HG03457 (cell line): ENCODE results near the gene ANXA7.
"Not testable (repeated sequence)": the region's sequence is repeated elsewhere in the genome, so short reads cannot be mapped to it uniquely, and the experiment has no call there.

Source experiments
- ATAC-seq: cut with Tn5 transposase; IDR thresholded peaks from one replicate; pipeline ENCODE4 v1.9.1; 2021; ENCODE audit warnings: moderate number of reproducible peaks; ENCODE audit not compliant: unreplicated experiment

Gene ANXA7

GRCh38 chr10:73408978-73409521 is 4.8 kb downstream of the ANXA7 start:
- no peak for ATAC-seq

GRCh38 chr10:73408061-73408460 is 5.8 kb downstream of the ANXA7 start:
- no peak for ATAC-seq

DNA sequence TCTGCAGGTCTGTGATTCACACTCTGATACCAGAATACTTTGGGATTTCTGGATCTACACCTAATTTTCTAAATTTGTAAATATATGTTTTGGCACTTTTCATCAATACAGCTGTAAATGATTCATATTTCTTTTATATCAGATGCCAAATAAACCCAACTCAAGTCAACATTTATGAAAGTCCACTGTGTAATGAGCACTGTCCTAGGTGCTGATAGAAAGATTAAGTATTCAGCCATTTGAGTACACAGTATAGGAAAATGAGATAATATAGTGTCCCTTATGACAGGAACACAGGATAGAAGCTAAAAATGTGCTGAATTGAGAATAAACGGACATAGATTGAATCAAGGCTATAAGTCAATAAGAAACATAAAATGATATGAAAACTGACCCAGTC is 6.4 kb downstream of the ANXA7 start:
- ATAC-seq = no peak

DNA sequence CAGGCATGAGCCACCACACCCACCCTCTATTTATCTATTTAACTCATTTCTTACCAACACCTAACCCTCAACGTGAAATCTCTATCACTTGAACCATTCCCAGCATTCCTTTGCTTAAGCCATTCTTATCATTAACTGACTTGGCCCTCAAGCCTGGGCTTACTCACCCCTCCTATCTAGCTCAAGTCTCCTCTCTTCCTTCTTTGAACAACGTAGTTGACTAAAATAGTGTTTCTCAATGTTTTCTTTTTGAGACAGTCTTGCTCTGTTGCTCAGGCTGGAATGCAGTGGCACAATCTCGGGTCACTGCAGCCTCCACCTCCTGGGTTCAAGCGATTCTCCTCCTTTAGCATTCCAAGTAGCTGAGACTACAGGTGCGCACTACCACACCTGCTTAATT is 7.0 kb downstream of the ANXA7 start:
- ATAC-seq = no peak

DNA sequence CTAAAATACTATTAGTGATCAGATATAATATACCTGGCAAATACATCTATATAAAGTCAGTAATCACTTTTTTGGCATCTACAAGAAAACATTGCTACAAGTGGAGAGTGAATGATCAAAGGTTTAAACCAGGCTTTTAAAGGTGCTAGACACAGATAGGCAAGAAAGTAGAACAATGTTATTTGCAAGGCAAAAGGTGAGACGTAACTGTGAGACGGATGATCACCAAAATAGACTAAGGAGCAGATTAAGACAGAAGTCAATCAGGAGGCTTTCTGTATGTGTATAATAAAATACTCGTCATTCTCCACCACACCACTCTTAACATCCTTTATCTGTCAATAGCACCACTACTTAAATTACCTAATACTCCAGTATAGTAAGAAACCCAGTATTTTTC is 8.3 kb downstream of the ANXA7 start:
- ATAC-seq = no peak

- no peak for ATAC-seq
These were observed 9.2 kb downstream of the ANXA7 start for GRCh38 chr10:73404690-73405089.

- no peak for ATAC-seq
These were observed 12.2 kb downstream of the ANXA7 start for GRCh38 chr10:73401636-73402035.

GRCh38 chr10:73399063-73399462 is 14.8 kb downstream of the ANXA7 start:
- ATAC-seq = no peak

GRCh38 chr10:73398024-73398423 is 15.8 kb downstream of the ANXA7 start:
- no peak for ATAC-seq

DNA sequence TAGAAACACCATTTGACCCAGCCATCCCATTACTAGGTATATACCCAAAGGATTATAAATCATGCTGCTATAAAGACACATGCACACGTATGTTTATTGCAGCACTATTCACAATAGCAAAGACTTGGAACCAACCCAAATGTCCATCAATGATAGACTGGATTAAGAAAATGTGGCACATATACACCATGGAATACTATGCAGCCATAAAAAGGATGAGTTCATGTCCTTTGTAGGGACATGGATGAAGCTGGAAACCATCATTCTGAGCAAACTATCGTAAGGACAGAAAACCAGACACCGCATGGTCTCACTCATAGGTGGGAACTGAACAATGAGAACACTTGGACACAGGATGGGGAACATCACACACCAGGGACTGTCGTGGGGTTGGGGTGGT is 19.5 kb downstream of the ANXA7 start:
- ATAC-seq = not testable (repeated sequence)

- ATAC-seq = no peak
These were observed 25.6 kb downstream of the ANXA7 start for GRCh38 chr10:73388228-73388627.

- no peak for ATAC-seq
These were observed 27.3 kb downstream of the ANXA7 start for GRCh38 chr10:73386583-73386982.

DNA sequence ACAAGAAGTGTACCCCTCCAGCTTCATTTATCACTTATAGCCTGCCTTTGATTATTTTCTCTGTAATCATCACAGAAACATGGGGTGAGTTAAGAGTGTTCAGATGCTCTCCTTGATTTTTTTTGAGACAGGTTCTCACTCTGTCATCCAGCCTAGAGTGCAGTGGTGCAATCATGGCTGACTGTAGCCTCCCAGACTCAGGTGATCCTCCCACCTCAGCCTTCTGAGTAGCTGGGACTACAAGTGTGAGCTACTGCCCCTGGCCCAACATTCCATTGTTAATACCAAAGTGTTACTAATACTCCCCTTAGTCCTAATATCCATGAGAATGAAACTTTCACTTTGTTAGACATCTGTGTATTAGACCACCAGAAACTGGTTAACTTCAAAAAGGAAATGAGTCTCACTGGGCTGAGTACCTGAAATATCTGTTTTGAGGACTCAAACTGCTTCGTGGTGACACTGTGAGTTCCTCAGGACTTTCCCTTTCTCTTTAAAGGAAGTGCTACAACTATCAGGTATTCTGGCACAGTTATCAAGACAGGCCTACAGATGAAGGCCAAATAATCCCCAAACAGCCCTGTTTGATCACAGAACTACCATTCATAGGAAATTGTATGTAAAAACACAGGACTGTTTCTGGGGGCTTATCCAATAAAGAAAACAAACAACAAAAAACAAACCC is 34.7 kb downstream of the ANXA7 start:
- ATAC-seq = no peak

DNA sequence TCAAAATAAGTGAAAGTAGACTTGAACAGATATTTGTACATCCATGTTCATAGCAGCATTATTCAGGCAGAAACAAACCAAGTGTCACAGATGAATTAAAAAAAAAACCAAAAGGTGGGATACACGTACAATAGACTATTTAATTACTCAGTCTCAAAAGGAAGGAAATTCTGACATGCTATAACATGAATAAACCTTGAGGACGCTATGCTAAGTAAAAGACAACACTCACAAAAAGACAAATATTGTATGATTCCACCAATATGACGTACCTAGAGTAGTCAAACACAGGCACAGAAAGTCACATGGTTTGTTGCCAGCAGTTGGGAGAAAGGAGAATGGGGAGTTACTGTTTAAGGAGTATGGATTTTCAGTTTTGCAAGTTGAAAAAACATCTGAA is 37.2 kb downstream of the ANXA7 start:
- ATAC-seq = no peak

DNA sequence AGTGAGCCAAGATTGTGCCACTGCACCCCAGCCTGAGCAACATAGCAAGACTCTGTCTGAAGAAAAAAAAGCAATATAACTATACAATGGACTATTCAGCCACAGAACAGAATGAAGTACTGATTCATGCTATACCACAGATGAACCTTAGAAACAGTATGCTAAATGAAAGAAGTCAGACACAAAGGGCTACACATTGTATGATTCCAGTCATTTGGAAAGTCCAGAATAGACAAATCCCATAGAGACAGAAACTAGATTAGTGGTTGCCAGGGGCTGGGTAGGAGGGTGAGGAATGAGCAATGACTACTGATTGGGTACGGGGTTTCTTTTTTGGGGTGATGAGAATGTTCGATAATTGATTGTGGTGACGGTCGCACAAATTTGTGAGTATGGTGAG is 45.6 kb downstream of the ANXA7 start:
- no peak for ATAC-seq

GRCh38 chr10:73366381-73367298 is 47.2 kb downstream of the ANXA7 start:
- ATAC-seq = no peak

DNA sequence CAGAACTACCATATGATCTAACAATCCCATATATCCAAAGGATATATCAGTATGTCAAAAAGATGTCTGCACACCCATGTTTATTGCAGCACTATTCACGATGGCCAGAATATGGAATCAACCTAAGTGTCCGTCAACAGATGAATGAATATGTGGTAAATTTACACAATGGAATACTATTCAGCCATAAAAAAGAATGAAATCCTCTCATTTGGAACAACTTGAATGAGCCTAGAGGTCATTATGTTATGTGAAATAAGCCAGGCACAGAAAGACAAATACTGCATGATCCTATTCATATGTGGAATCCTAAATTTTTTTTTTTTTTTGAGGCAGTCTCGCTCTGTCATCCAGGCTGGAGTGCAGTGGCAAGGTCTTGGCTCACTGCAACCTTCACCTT is 48.9 kb downstream of the ANXA7 start:
- no peak for ATAC-seq

DNA sequence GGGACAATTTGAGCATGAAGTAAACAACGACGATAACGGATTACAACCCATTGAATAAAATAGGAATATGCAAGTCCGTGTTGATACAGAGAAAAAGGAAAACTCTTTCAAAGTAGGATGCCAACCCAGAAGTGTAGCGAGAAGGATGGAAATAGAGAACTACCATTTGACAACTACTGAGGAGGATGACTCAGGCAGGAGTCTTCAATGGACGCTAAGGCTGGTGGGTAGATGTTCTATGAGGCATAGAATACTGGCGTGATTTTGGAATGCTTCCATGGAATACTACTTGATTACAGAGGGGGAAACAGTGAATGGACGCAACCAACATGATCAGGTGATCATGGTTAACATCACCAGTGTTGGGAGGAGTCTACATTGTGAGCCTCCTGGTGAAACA is 54.4 kb downstream of the ANXA7 start:
- no peak for ATAC-seq

GRCh38 chr10:73358331-73359279 is 55.3 kb downstream of the ANXA7 start, which contains the start of gene CFAP70:
Gene CFAP70 (minus strand): TSS chr10:73358864. CDS start chr10:73354796, 4,068 bp downstream.
- peak; percentile 86 for ATAC-seq

GRCh38 chr10:73357821-73358220 is 56.0 kb downstream of the ANXA7 start:
- no peak for ATAC-seq

- no peak for ATAC-seq
These were observed 56.7 kb downstream of the ANXA7 start for GRCh38 chr10:73357166-73357565.
